HEK293 (cell line): ENCODE measurements around the gene CDH18.

Experiments
- CTCF ChIA-PET: fragments of 350-600 bp; formaldehyde crosslinking; extraction: SDS; loops from one replicate; lab custom pipeline; 2021; ENCODE audit warnings: antibody characterized with exemption; lab: Yijun Ruan, JAX
- POLR2A ChIA-PET: fragments of 300-600 bp; formaldehyde crosslinking; extraction: SDS; loops from one replicate; lab custom pipeline; 2020; ENCODE audit warnings: antibody characterized with exemption, inconsistent platforms; lab: Yijun Ruan, JAX
- H3K27ac ChIP-seq: fragments of 200-500 bp; sonication (Bioruptor generic); 2 replicates; pipeline ENCODE4 v1.5.1; 2014; ENCODE audit warnings: low read depth, low read length, control low read depth, inconsistent platforms; ENCODE audit errors: extremely low read depth
- H3K36me3 ChIP-seq, 2 experiments: fragments of 200-500 bp in 1 of 2; sonication (Bioruptor generic) in 1 of 2; 1 replicate in 1 of 2; 2 replicates in 1 of 2; pipeline ENCODE4 v1.5.1; 2014 to 2017; ENCODE audit warnings: inconsistent platforms in 2 of 2, low read length in 2 of 2; ENCODE audit not compliant: control insufficient read depth in 2 of 2, insufficient read depth in 1 of 2
- H3K4me1 ChIP-seq: fragments of 200-500 bp; sonication (Bioruptor generic); 2 replicates; pipeline ENCODE4 v1.5.1; 2014; ENCODE audit warnings: mild to moderate bottlenecking, low read length, inconsistent platforms; ENCODE audit not compliant: control insufficient read depth, insufficient read depth
- H3K4me3 ChIP-seq: 2 replicates; pipeline ENCODE4 v1.5.1; 2011; ENCODE audit warnings: low read depth, mild to moderate bottlenecking, control low read depth, low read length, moderate library complexity
- H3K9me3 ChIP-seq: fragments of 200-500 bp; sonication (Bioruptor generic); 2 replicates; pipeline ENCODE4 v1.5.1; 2014; ENCODE audit warnings: low read depth, low read length, inconsistent platforms; ENCODE audit not compliant: control insufficient read depth, insufficient read depth
- ATF2 ChIP-seq: fragments of 450-650 bp; formaldehyde crosslinking; IDR thresholded peaks from 2 replicates; pipeline ENCODE4 v1.5.1; 2016; ENCODE audit warnings: missing biosample characterization, missing genetic modification characterization, low read depth
- EGR2 ChIP-seq: fragments of 450-650 bp; formaldehyde crosslinking; IDR thresholded peaks from 2 replicates; pipeline ENCODE4 v1.5.1; 2016; ENCODE audit warnings: low read depth, missing biosample characterization, missing genetic modification characterization
- FEZF1 ChIP-seq: fragments of 450-650 bp; formaldehyde crosslinking; IDR thresholded peaks from 2 replicates; pipeline ENCODE4 v1.5.1; 2016; ENCODE audit warnings: missing biosample characterization, missing genetic modification characterization
- GLI4 ChIP-seq: fragments of 450-650 bp; formaldehyde crosslinking; IDR thresholded peaks from 2 replicates; pipeline ENCODE4 v1.5.1; 2016; ENCODE audit warnings: missing biosample characterization, missing genetic modification characterization
- GLIS2 ChIP-seq: fragments of 450-650 bp; formaldehyde crosslinking; IDR thresholded peaks from 2 replicates; pipeline ENCODE4 v1.5.1; 2016; ENCODE audit warnings: missing biosample characterization, missing genetic modification characterization
- HOXA7 ChIP-seq: sonication (generic); formaldehyde crosslinking; IDR thresholded peaks from 2 replicates; pipeline ENCODE4 v1.8.1; 2022; ENCODE audit warnings: missing genetic modification reagents, borderline replicate concordance
- KLF17 ChIP-seq: fragments of 450-650 bp; formaldehyde crosslinking; IDR thresholded peaks from 2 replicates; pipeline ENCODE4 v1.5.1; 2016; ENCODE audit warnings: missing biosample characterization, missing genetic modification characterization
- KLF7 ChIP-seq: fragments of 450-650 bp; formaldehyde crosslinking; IDR thresholded peaks from 2 replicates; pipeline ENCODE4 v1.5.1; 2016; ENCODE audit warnings: missing biosample characterization, missing genetic modification characterization, borderline replicate concordance
- OSR2 ChIP-seq: fragments of 450-650 bp; formaldehyde crosslinking; IDR thresholded peaks from 2 replicates; pipeline ENCODE4 v1.5.1; 2016; ENCODE audit warnings: missing biosample characterization, missing genetic modification characterization
- PRDM10 ChIP-seq: fragments of 450-650 bp; formaldehyde crosslinking; IDR thresholded peaks from 2 replicates; pipeline ENCODE4 v1.5.1; 2016; ENCODE audit warnings: missing biosample characterization, missing genetic modification characterization
- ZBTB11 ChIP-seq: fragments of 450-650 bp; formaldehyde crosslinking; conservative IDR thresholded peaks from 2 replicates; pipeline ENCODE4 v1.5.1; 2016; ENCODE audit warnings: low read depth, missing biosample characterization, missing genetic modification characterization
- ZBTB8A ChIP-seq: fragments of 450-650 bp; formaldehyde crosslinking; IDR thresholded peaks from 2 replicates; pipeline ENCODE4 v1.5.1; 2016; ENCODE audit warnings: missing biosample characterization, missing genetic modification characterization
- ZEB2 ChIP-seq: fragments of 450-650 bp; formaldehyde crosslinking; IDR thresholded peaks from 2 replicates; pipeline ENCODE4 v1.5.1; 2016; ENCODE audit warnings: missing biosample characterization, missing genetic modification characterization
- ZFP37 ChIP-seq: fragments of 450-650 bp; formaldehyde crosslinking; IDR thresholded peaks from 2 replicates; pipeline ENCODE4 v1.5.1; 2016; ENCODE audit warnings: missing biosample characterization, missing genetic modification characterization
- ZNF133 ChIP-seq: fragments of 450-650 bp; formaldehyde crosslinking; IDR thresholded peaks from 2 replicates; pipeline ENCODE4 v1.5.1; 2016; ENCODE audit warnings: missing biosample characterization, missing genetic modification characterization
- ZNF140 ChIP-seq: fragments of 450-650 bp; formaldehyde crosslinking; IDR thresholded peaks from 2 replicates; pipeline ENCODE4 v1.5.1; 2016; ENCODE audit warnings: missing biosample characterization, missing genetic modification characterization
- ZNF184 ChIP-seq: fragments of 450-650 bp; IDR thresholded peaks from 2 replicates; pipeline ENCODE4 v1.5.1; 2018; ENCODE audit warnings: missing biosample characterization, mild to moderate bottlenecking, missing genetic modification characterization
- ZNF23 ChIP-seq: fragments of 450-650 bp; formaldehyde crosslinking; IDR thresholded peaks from 2 replicates; pipeline ENCODE4 v1.5.1; 2016; ENCODE audit warnings: missing biosample characterization, missing genetic modification characterization, borderline replicate concordance
- ZNF366 ChIP-seq: fragments of 450-650 bp; formaldehyde crosslinking; conservative IDR thresholded peaks from 2 replicates; pipeline ENCODE4 v1.5.1; 2016; ENCODE audit warnings: missing biosample characterization, missing genetic modification characterization
- ZNF433 ChIP-seq: fragments of 450-650 bp; formaldehyde crosslinking; IDR thresholded peaks from 2 replicates; pipeline ENCODE4 v1.5.1; 2016; ENCODE audit warnings: missing biosample characterization, missing genetic modification characterization, low read depth
- ZNF48 ChIP-seq: fragments of 450-650 bp; formaldehyde crosslinking; IDR thresholded peaks from 2 replicates; pipeline ENCODE4 v1.5.1; 2016; ENCODE audit warnings: missing biosample characterization, missing genetic modification characterization
- ZNF670 ChIP-seq: fragments of 450-650 bp; formaldehyde crosslinking; IDR thresholded peaks from 2 replicates; pipeline ENCODE4 v1.5.1; 2016; ENCODE audit warnings: missing biosample characterization, missing genetic modification characterization, low read depth
- ZNF677 ChIP-seq: fragments of 450-650 bp; IDR thresholded peaks from 2 replicates; pipeline ENCODE4 v1.5.0; 2018; ENCODE audit warnings: missing biosample characterization, mild to moderate bottlenecking, missing genetic modification characterization, moderate library complexity
- ZNF707 ChIP-seq: fragments of 450-650 bp; formaldehyde crosslinking; IDR thresholded peaks from 2 replicates; pipeline ENCODE4 v1.5.1; 2016; ENCODE audit warnings: missing biosample characterization, missing genetic modification characterization
- ZNF837 ChIP-seq: fragments of 450-650 bp; formaldehyde crosslinking; IDR thresholded peaks from 2 replicates; pipeline ENCODE4 v1.5.1; 2016; ENCODE audit warnings: missing biosample characterization, missing genetic modification characterization
- ZSCAN16 ChIP-seq: fragments of 450-650 bp; formaldehyde crosslinking; IDR thresholded peaks from 2 replicates; pipeline ENCODE4 v1.5.1; 2016; ENCODE audit warnings: missing biosample characterization, missing genetic modification characterization

The CDH18 gene

GRCh38 chr5:19751326-19751725 lies 236.7 kb downstream of the CDH18 start (continued):
- TF ChIP-seq PRDM10 (tag by site-specific recombination), result no peak

GRCh38 chr5:19745247-19745646 lies 242.8 kb downstream of the CDH18 start:
- ChIA-PET POLR2A (no interaction called here), CTCF (no interaction called here)
- no peaks in the 10 kb centered on the region for H3K4me1 ChIP-seq
- H3K27ac ChIP-seq, result no peak overlapping the region
- no peak for TF ChIP-seq FEZF1 (tag by site-specific recombination)
- TF ChIP-seq ZNF677 (tag by site-specific recombination), result no peak
- no peak for TF ChIP-seq ZFP37 (tag by site-specific recombination)
- no peak for TF ChIP-seq ZNF837
- TF ChIP-seq ZNF140, result no peak
- no peak for TF ChIP-seq ZNF184 (tag by site-specific recombination)
- TF ChIP-seq ZNF433 (tag by site-specific recombination), result no peak
- TF ChIP-seq GLIS2 (tag by site-specific recombination), result no peak
- TF ChIP-seq OSR2 (tag by site-specific recombination), result no peak
- TF ChIP-seq ZNF133 (tag by site-specific recombination), result no peak
- TF ChIP-seq ZNF670 (tag by site-specific recombination), result no peak
- no peak for TF ChIP-seq GLI4 (tag by site-specific recombination)
- no peak for TF ChIP-seq ZNF23 (tag by site-specific recombination)
- no peak for TF ChIP-seq ZBTB8A (tag by site-specific recombination)
- H3K9me3 ChIP-seq, result no peaks in the 10 kb centered on the region
- H3K4me3 ChIP-seq, result no peak overlapping the region
- H3K36me3 ChIP-seq, result no peaks in the 10 kb centered on the region

GRCh38 chr5:19739671-19740070 lies 248.3 kb downstream of the CDH18 start:
- TF ChIP-seq ZNF837 (no peak), ZNF366 (tag by site-specific recombination) (no peak), ZNF140 (no peak), EGR2 (tag by site-specific recombination) (no peak), ATF2 (tag by site-specific recombination) (no peak), ZEB2 (no peak), ZNF707 (tag by site-specific recombination) (no peak), HOXA7 (CRISPR knock-in tag) (no peak), KLF17 (tag by site-specific recombination) (no peak), ZBTB11 (tag by site-specific recombination) (no peak), KLF7 (tag by site-specific recombination) (no peak), ZNF48 (tag by site-specific recombination) (no peak), ZSCAN16 (tag by site-specific recombination) (no peak)
- ChIA-PET CTCF (no interaction called here), POLR2A (no interaction called here)
- Histone ChIP-seq H3K9me3 (no peaks in the 10 kb centered on the region), H3K27ac (no peak overlapping the region), H3K4me3 (no peak overlapping the region), H3K4me1 (no peaks in the 10 kb centered on the region), H3K36me3 (no peaks in the 10 kb centered on the region)
